OCI-LY1 (cell line): ENCODE results near the gene AGRP.
A peak's percentile ranks its signal among the peaks of the same experiment; 100 is the strongest.
"Not testable (repeated sequence)": the region's sequence is repeated elsewhere in the genome, so short reads cannot be mapped to it uniquely, and the experiment has no call there.

Source experiments
- H2AFZ ChIP-seq: fragments of 200-600 bp; sonication (generic), shearing (Covaris generic); 2 replicates; pipeline ENCODE4 v1.6.0; 2014; ENCODE audit warnings: antibody characterized with exemption, mild to moderate bottlenecking, low read length
- H3F3A ChIP-seq: fragments of 200-600 bp; sonication (generic), shearing (Covaris generic); 2 replicates; pipeline ENCODE4 v1.6.0; 2014; ENCODE audit warnings: mild to moderate bottlenecking, antibody characterized with exemption, low read length, moderate library complexity; ENCODE audit not compliant: insufficient read depth
- H3K27ac ChIP-seq: fragments of 200-600 bp; sonication (generic); 2 replicates; pipeline ENCODE4 v1.5.1; 2014; ENCODE audit warnings: low read length, mixed run types, mild to moderate bottlenecking, low read depth; ENCODE audit not compliant: poor library complexity, severe bottlenecking
- H3K27me3 ChIP-seq: fragments of 200-600 bp; sonication (generic); 2 replicates; pipeline ENCODE4 v1.6.0; 2014; ENCODE audit warnings: antibody characterized with exemption, mild to moderate bottlenecking, low read length, moderate library complexity; ENCODE audit not compliant: insufficient read depth
- H3K36me3 ChIP-seq: fragments of 200-600 bp; sonication (generic); 2 replicates; pipeline ENCODE4 v1.6.1; 2014; ENCODE audit warnings: mild to moderate bottlenecking, antibody characterized with exemption, low read length, moderate library complexity, mixed read lengths; ENCODE audit not compliant: insufficient read depth
- H3K4me1 ChIP-seq: fragments of 200-600 bp; sonication (generic); 2 replicates; pipeline ENCODE4 v1.5.1; 2014; ENCODE audit warnings: mild to moderate bottlenecking, low read length, moderate library complexity; ENCODE audit not compliant: insufficient read depth, severe bottlenecking
- H3K4me2 ChIP-seq: fragments of 200-600 bp; sonication (generic), shearing (Covaris generic); 2 replicates; pipeline ENCODE4 v1.6.1; 2014; ENCODE audit warnings: low read length
- H3K4me3 ChIP-seq: fragments of 200-600 bp; sonication (generic); 2 replicates; pipeline ENCODE4 v1.5.1; 2014; ENCODE audit warnings: low read length, low read depth, mild to moderate bottlenecking, mixed read lengths; ENCODE audit not compliant: poor library complexity, severe bottlenecking
- H3K79me2 ChIP-seq: fragments of 200-600 bp; shearing (Covaris generic); 2 replicates; pipeline ENCODE4 v1.6.1; 2016; ENCODE audit warnings: mixed run types, low read length, mixed read lengths; ENCODE audit not compliant: insufficient read depth
- H3K9ac ChIP-seq: fragments of 200-600 bp; sonication (generic), shearing (Covaris generic); 2 replicates; pipeline ENCODE4 v1.6.1; 2014; ENCODE audit warnings: mild to moderate bottlenecking, low read length, mixed read lengths
- H3K9me2 ChIP-seq: fragments of 200-600 bp; sonication (generic), shearing (Covaris generic); 2 replicates; pipeline ENCODE4 v1.6.1; 2014; ENCODE audit warnings: low read depth, mild to moderate bottlenecking, low read length, mixed read lengths
- H3K9me3 ChIP-seq: fragments of 200-600 bp; shearing (Covaris generic); 2 replicates; pipeline ENCODE4 v1.6.1; 2014; ENCODE audit warnings: low read length, mixed read lengths
- H4K20me1 ChIP-seq: fragments of 200-600 bp; sonication (generic), shearing (Covaris generic); 2 replicates; pipeline ENCODE4 v1.6.0; 2016; ENCODE audit warnings: mild to moderate bottlenecking, low read length; ENCODE audit not compliant: insufficient read depth
- EZH2 ChIP-seq: fragments of 200-600 bp; sonication (generic), shearing (Covaris generic); IDR thresholded peaks from 2 replicates; pipeline ENCODE4 v1.8.0; 2017; ENCODE audit warnings: borderline replicate concordance, mixed run types, mild to moderate bottlenecking, antibody characterized with exemption, low read length, moderate library complexity, mixed read lengths
- TF ChIP-seq, protein P1 (sequence below): fragments of 200-600 bp; sonication (generic), shearing (Covaris generic); IDR thresholded peaks from 2 replicates; pipeline ENCODE4 v1.5.1; 2017; ENCODE audit warnings: mild to moderate bottlenecking, antibody characterized with exemption, low read length, moderate library complexity, mixed read lengths

Gene AGRP

DNA sequence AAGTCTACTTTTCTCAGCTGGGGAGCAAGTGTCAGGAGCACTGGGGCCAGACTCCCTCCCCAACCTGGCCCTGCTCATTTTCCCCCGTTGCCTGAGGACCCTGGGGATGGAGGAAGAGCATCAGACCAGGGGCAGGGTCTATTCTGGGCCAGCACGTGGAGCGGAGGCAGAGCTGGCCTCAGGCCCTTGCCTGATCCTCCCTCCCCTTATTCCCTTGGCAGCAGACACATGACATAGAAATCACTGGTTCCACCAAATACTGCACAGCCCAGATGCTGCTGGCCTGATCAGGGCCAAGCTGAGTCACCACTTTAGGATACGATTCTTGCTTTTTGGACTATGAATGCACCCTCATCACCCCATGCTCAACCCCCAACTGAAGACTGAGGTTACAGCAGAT, 15.8 kb upstream of the AGRP start:
- no peaks in the 10 kb centered on the region; the same call in 1 of the 2 replicates for H3K36me3 ChIP-seq
- H3K4me3 ChIP-seq = no peak overlapping the region
- H3K27ac ChIP-seq = no peak overlapping the region
- H3K27me3 ChIP-seq = no peaks in the 10 kb centered on the region
- H3K9me3 ChIP-seq = no peaks in the 10 kb centered on the region
- no peak overlapping the region for H3K4me2 ChIP-seq
- no peaks in the 10 kb centered on the region for H3K79me2 ChIP-seq
- H4K20me1 ChIP-seq = no peaks in the 10 kb centered on the region
- H3K9ac ChIP-seq = no peak overlapping the region
- no peak overlapping the region for H2AFZ ChIP-seq
- no peak for TF ChIP-seq EZH2
- TF ChIP-seq, protein P1, sequence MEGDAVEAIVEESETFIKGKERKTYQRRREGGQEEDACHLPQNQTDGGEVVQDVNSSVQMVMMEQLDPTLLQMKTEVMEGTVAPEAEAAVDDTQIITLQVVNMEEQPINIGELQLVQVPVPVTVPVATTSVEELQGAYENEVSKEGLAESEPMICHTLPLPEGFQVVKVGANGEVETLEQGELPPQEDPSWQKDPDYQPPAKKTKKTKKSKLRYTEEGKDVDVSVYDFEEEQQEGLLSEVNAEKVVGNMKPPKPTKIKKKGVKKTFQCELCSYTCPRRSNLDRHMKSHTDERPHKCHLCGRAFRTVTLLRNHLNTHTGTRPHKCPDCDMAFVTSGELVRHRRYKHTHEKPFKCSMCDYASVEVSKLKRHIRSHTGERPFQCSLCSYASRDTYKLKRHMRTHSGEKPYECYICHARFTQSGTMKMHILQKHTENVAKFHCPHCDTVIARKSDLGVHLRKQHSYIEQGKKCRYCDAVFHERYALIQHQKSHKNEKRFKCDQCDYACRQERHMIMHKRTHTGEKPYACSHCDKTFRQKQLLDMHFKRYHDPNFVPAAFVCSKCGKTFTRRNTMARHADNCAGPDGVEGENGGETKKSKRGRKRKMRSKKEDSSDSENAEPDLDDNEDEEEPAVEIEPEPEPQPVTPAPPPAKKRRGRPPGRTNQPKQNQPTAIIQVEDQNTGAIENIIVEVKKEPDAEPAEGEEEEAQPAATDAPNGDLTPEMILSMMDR = no peak
- no peaks in the 10 kb centered on the region for H3F3A ChIP-seq
- H3K9me2 ChIP-seq = no peaks in the 10 kb centered on the region
- peaks cover 6% of the 10 kb centered on the region for H3K4me1 ChIP-seq

DNA sequence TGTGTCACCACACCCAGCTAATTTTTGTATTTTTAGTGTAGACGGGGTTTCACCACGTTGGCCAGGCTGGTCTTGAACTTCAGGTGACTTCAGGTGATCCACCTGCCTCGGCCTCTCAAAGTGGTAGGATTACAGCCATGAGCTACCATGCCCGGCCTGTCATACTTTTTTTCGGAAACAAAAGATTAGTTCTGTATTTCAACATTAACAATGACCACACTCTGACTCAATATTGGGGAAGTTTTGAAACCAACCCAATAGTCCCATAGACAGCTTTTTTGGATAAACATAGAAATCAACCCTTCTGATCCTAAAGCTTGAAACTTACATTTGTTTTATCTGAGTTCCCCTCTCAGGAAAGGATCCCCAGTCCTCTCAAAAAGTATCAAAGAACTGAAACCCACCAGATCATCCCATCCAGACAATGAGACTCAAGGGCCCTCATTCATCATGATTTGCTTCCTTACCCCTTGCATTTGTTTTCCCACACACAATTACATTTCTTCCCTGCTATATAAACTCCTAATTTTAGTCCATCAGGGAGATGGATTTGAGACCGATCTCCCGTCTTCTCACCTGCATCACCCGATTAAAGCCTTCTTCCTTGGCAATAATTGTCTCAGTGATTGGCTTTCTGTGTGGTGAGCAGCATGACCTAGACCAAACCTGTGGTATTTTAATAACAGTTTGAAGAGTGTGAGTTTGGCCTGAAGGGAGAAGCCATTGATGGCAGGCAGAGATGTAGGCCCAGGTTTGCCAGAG, 7.2 kb upstream of the AGRP start:
- H4K20me1 ChIP-seq = no peaks in the 10 kb centered on the region

DNA sequence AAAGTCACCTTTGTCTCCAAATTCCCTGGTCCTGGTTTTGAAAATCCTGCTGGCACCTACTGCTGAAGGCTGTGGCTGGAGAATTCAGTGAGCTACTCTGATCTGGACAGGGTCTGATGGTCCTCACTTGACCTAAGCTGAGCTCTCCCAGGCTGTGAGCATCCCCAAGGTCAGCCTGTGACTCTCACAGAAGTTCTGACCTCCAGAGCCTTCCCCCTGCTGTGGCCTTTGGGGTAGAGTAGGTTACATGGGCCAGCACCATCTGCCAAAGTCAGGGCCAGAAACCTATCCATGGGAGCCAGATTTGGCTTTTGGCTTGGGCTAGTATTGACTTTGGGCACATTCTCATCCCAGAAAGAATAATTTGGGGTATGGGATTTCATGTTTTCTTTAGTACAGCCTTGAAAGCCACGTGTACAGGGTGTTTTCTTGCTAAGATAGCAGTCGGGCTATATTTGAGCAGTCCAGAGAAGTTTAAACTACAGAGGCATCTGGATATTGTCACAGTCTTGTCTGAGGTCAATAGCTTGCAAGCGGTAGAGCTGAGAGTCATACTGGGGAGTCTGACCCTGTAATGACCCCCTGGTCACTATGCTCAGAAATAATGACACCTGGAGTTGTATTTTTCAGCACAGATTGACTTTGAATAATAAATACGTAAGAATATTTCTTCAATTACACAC, 6.2 kb upstream of the AGRP start:
- Histone ChIP-seq H3F3A (peaks cover 5% of the 10 kb centered on the region; the same call in 1 of the 2 replicates), H2AFZ (no peak overlapping the region), H3K9ac (peak overlapping the region; percentile 23; the same call in 1 of the 2 replicates), H3K9me2 (no peaks in the 10 kb centered on the region), H3K9me3 (0 out of 2 replicates have a peak, but pooled peaks cover 3% of the 10 kb centered on the region), H3K36me3 (peaks cover 26% of the 10 kb centered on the region; the same call in 1 of the 2 replicates), H3K79me2 (no peaks in the 10 kb centered on the region), H3K27ac (peak overlapping the region; percentile 86), H3K4me1 (peaks cover 18% of the 10 kb centered on the region), H3K4me2 (peak overlapping the region; percentile 26; the same call in 1 of the 2 replicates), H3K27me3 (no peaks in the 10 kb centered on the region), H4K20me1 (no peaks in the 10 kb centered on the region), H3K4me3 (no peak overlapping the region)
- TF ChIP-seq, protein P1 = no peak
- TF ChIP-seq EZH2 = no peak

More for the DNA sequence above, 7.2 kb upstream of the AGRP start:
- H3K4me2 ChIP-seq = no peak overlapping the region
- peaks cover 17% of the 10 kb centered on the region; the same call in 1 of the 2 replicates for H3K36me3 ChIP-seq
- H3K4me3 ChIP-seq = no peak overlapping the region
- H3K4me1 ChIP-seq = peaks cover 18% of the 10 kb centered on the region
- no peak for TF ChIP-seq EZH2
- TF ChIP-seq, protein P1 = no peak
- no peaks in the 10 kb centered on the region for H3K27me3 ChIP-seq
- H3F3A ChIP-seq = peaks cover 5% of the 10 kb centered on the region; the same call in 1 of the 2 replicates
- H2AFZ ChIP-seq = no peak overlapping the region
- H3K27ac ChIP-seq = no peak overlapping the region
- no peaks in the 10 kb centered on the region for H3K9me2 ChIP-seq
- 0 out of 2 replicates have a peak, but pooled peaks cover 3% of the 10 kb centered on the region for H3K9me3 ChIP-seq
- no peaks in the 10 kb centered on the region for H3K79me2 ChIP-seq
- no peak overlapping the region for H3K9ac ChIP-seq

DNA sequence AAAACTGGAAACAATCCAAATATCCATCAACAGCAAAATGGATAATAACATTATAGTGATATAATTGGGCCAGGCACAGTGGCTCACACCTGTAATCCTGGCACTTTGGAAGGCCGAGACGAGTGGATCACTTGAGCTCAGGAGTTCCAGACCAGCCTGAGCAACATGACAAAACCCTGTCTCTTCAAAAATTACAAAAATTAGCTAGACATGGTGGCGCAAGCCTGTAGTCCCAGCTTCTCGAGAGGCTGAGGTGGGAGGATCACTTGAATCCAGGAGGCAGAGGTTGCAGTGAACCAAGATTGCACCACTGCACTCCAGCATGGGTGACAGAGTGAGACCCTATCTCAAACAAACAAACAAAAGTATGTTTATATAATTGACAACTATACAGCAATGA, 4.2 kb upstream of the AGRP start:
- H3K4me2 ChIP-seq, H3F3A ChIP-seq, H3K9ac ChIP-seq, H3K4me3 ChIP-seq, H3K27me3 ChIP-seq, H3K9me2 ChIP-seq, H3K9me3 ChIP-seq, H4K20me1 ChIP-seq, H2AFZ ChIP-seq, H3K79me2 ChIP-seq: not testable (repeated sequence)
- Histone ChIP-seq H3K4me1 (peaks cover 27% of the 10 kb centered on the region), H3K36me3 (peaks cover 33% of the 10 kb centered on the region; the same call in 1 of the 2 replicates), H3K27ac (peak overlapping the region; percentile 86)
